H9 (cell line): Measurements from ENCODE around the gene RAB22A. TPM values are rescaled to one million over a fixed set of nuclear protein-coding genes. Genes with fewer than 3 reads are reported as not detected.

Experiments used
- DNase-seq: peaks from one replicate; pipeline ENCODE4 v3.0.0-alpha.2; 2017
- H2AFZ ChIP-seq: one replicate; pipeline ENCODE4 v1.6.1; 2013; ENCODE audit warnings: mild to moderate bottlenecking, low read length, control low read depth, moderate library complexity
- H2AK5ac ChIP-seq: 2 replicates; pipeline ENCODE4 v1.6.1; 2013; ENCODE audit warnings: low read length, control low read depth, mixed read lengths; ENCODE audit not compliant: insufficient read length
- H2BK120ac ChIP-seq: one replicate; pipeline ENCODE4 v1.6.1; 2013; ENCODE audit warnings: low read depth, mild to moderate bottlenecking, low read length, control low read depth, inconsistent platforms; ENCODE audit not compliant: poor library complexity, severe bottlenecking
- H2BK12ac ChIP-seq: 2 replicates; pipeline ENCODE4 v1.6.1; 2013; ENCODE audit warnings: low read length, control low read depth, mixed read lengths, low read depth; ENCODE audit not compliant: insufficient read length
- H2BK15ac ChIP-seq: 2 replicates; pipeline ENCODE4 v1.6.1; 2013; ENCODE audit warnings: low read depth, low read length, control low read depth
- H2BK20ac ChIP-seq: one replicate; pipeline ENCODE4 v1.6.1; 2013; ENCODE audit warnings: low read depth, mild to moderate bottlenecking, low read length, control low read depth, inconsistent platforms; ENCODE audit not compliant: poor library complexity, severe bottlenecking
- H2BK5ac ChIP-seq: 2 replicates; pipeline ENCODE4 v1.6.1; 2013; ENCODE audit warnings: low read length, control low read depth, mixed read lengths; ENCODE audit not compliant: insufficient read length
- H3K14ac ChIP-seq: 2 replicates; pipeline ENCODE4 v1.6.1; 2013; ENCODE audit warnings: low read length, control low read depth; ENCODE audit not compliant: insufficient read depth
- H3K18ac ChIP-seq: 2 replicates; pipeline ENCODE4 v1.6.1; 2013; ENCODE audit warnings: low read depth, mild to moderate bottlenecking, mixed read lengths, low read length, control low read depth; ENCODE audit not compliant: insufficient read length
- H3K23ac ChIP-seq: 2 replicates; pipeline ENCODE4 v1.6.1; 2013; ENCODE audit warnings: low read length, control low read depth, mixed read lengths, low read depth; ENCODE audit not compliant: insufficient read length
- H3K23me2 ChIP-seq: 2 replicates; pipeline ENCODE4 v1.6.1; 2013; ENCODE audit warnings: low read depth, mild to moderate bottlenecking, mixed read lengths, low read length, control low read depth; ENCODE audit not compliant: insufficient read length, poor library complexity, severe bottlenecking
- H3K27ac ChIP-seq: 2 replicates; pipeline ENCODE4 v1.5.1; 2013; ENCODE audit warnings: low read length, control low read depth, mixed read lengths, low read depth; ENCODE audit not compliant: insufficient read length
- H3K27me3 ChIP-seq: 2 replicates; pipeline ENCODE4 v1.6.1; 2013; ENCODE audit warnings: low read length, control low read depth, inconsistent platforms; ENCODE audit not compliant: insufficient read depth
- H3K4ac ChIP-seq: 2 replicates; pipeline ENCODE4 v1.6.1; 2013; ENCODE audit warnings: low read depth, mild to moderate bottlenecking, control low read depth, inconsistent platforms, low read length, moderate library complexity
- H3K4me1 ChIP-seq: 2 replicates; pipeline ENCODE4 v1.6.1; 2013; ENCODE audit warnings: low read length, control low read depth, inconsistent platforms; ENCODE audit not compliant: insufficient read depth
- H3K4me2 ChIP-seq: 2 replicates; pipeline ENCODE4 v1.6.1; 2013; ENCODE audit warnings: low read length, control low read depth, mixed read lengths; ENCODE audit not compliant: insufficient read length, insufficient read depth
- H3K56ac ChIP-seq: 2 replicates; pipeline ENCODE4 v1.6.1; 2013; ENCODE audit warnings: low read depth, mild to moderate bottlenecking, mixed read lengths, low read length, control low read depth; ENCODE audit not compliant: insufficient read length
- H3K79me1 ChIP-seq: 2 replicates; pipeline ENCODE4 v1.6.1; 2013; ENCODE audit warnings: low read depth, mild to moderate bottlenecking, moderate library complexity, low read length, control low read depth, inconsistent platforms; ENCODE audit not compliant: insufficient read depth, poor library complexity, severe bottlenecking
- H3K79me2 ChIP-seq: 2 replicates; pipeline ENCODE4 v1.6.1; 2013; ENCODE audit warnings: low read length, control low read depth, inconsistent platforms; ENCODE audit not compliant: insufficient read depth
- H3K9ac ChIP-seq: 2 replicates; pipeline ENCODE4 v1.6.1; 2013; ENCODE audit warnings: low read length, control low read depth, mixed read lengths; ENCODE audit not compliant: insufficient read length; ENCODE audit errors: extremely low read depth
- H3K9me3 ChIP-seq: one replicate; pipeline ENCODE4 v1.6.1; 2013; ENCODE audit warnings: low read depth, low read length, inconsistent platforms; ENCODE audit not compliant: control insufficient read depth
- H3T11ph ChIP-seq: one replicate; pipeline ENCODE4 v1.6.1; 2013; ENCODE audit warnings: mild to moderate bottlenecking, low read length, control low read depth, inconsistent platforms
- H4K20me1 ChIP-seq: one replicate; pipeline ENCODE4 v1.6.1; 2013; ENCODE audit not compliant: control insufficient read depth, insufficient read length, insufficient read depth
- H4K5ac ChIP-seq: 2 replicates; pipeline ENCODE4 v1.6.1; 2013; ENCODE audit warnings: low read depth, mild to moderate bottlenecking, mixed read lengths, low read length, control low read depth; ENCODE audit not compliant: insufficient read length
- H4K8ac ChIP-seq: replicated peaks from 2 replicates; pipeline ENCODE4 v1.6.1; 2013; ENCODE audit warnings: low read length, control low read depth, mixed read lengths, low read depth; ENCODE audit not compliant: insufficient read length
- H4K91ac ChIP-seq: 2 replicates; pipeline ENCODE4 v1.6.1; 2013; ENCODE audit warnings: low read depth, mild to moderate bottlenecking, moderate library complexity, mixed read lengths, low read length, control low read depth; ENCODE audit not compliant: insufficient read length
- H3K27ac Mint-ChIP-seq, 3 experiments: 2 replicates in 2 of 3; 3 replicates in 1 of 3; pipeline ENCODE4 v1.8.0; 2020 to 2021; ENCODE audit warnings: mixed read lengths in 3 of 3, mild to moderate bottlenecking in 1 of 3, moderate library complexity in 1 of 3
- H3K27me3 Mint-ChIP-seq: 2 replicates; pipeline ENCODE4 v1.8.0; 2021; ENCODE audit warnings: low read depth, mild to moderate bottlenecking, moderate library complexity, mixed read lengths
- H3K36me3 Mint-ChIP-seq, 3 experiments: 2 replicates in 2 of 3; 3 replicates in 1 of 3; pipeline ENCODE4 v1.8.0; 2020 to 2021; ENCODE audit warnings: low read depth in 3 of 3, mixed read lengths in 3 of 3; ENCODE audit not compliant: insufficient read depth in 1 of 3
- H3K4me1 Mint-ChIP-seq, 2 experiments: 2 replicates each; pipeline ENCODE4 v1.8.0; 2020; ENCODE audit warnings: mixed read lengths in 2 of 2
- H3K4me3 Mint-ChIP-seq, 2 experiments: 2 replicates in 1 of 2; 3 replicates in 1 of 2; pipeline ENCODE4 v1.8.0; 2020 to 2021; ENCODE audit warnings: mild to moderate bottlenecking in 2 of 2, mixed read lengths in 2 of 2, moderate library complexity in 1 of 2
- H3K9me3 Mint-ChIP-seq, 2 experiments: 2 replicates in 1 of 2; 3 replicates in 1 of 2; pipeline ENCODE4 v1.8.0; 2020; ENCODE audit warnings: mild to moderate bottlenecking in 2 of 2, mixed read lengths in 2 of 2, moderate library complexity in 1 of 2
- CTCF ChIP-seq: fragments of 200-600 bp; sonication (generic); conservative IDR thresholded peaks from 3 replicates; pipeline ENCODE4 v1.8.0; 2021; ENCODE audit warnings: antibody characterized with exemption, mild to moderate bottlenecking
- WGBS: extraction: QIAGEN DNeasy Blood & Tissue Kit; methylation state at CpG from one replicate; pipeline ENCODE4 v1.1.7; 2013; ENCODE audit warnings: missing lambda C conversion rate, low lambda C conversion rate, mixed read lengths; ENCODE audit not compliant: insufficient read length; ENCODE audit errors: extremely low coverage; 5-methylcytosine and 5-hydroxymethylcytosine counted together
- total RNA-seq: library from RNA; stranded (reverse); gene quantifications from 2 replicates; pipeline ENCODE4 v1.2.1, GENCODE V29; 2021

The RAB22A gene
- total RNA-seq, 1 experiment from 2014 or later: 6.3 TPM

- no peaks in the 10 kb centered on the region for H3K4me1 ChIP-seq
- no peak overlapping the region for H4K91ac ChIP-seq
- no CpG with 5 or more reads among the region's 5 CpGs for WGBS
- no peak overlapping the region for H3K27ac ChIP-seq
- H4K20me1 ChIP-seq: no peaks in the 10 kb centered on the region
- no peak overlapping the region for H3K18ac ChIP-seq
- Mint-ChIP-seq H3K36me3 (peaks cover 0 to 5% (median 0%) of the 10 kb centered on the region in 3 experiments; a peak in 4 of 7 replicates), H3K9me3 (no peaks in the 10 kb centered on the region), H3K4me1 (peaks cover 10 to 11% of the 10 kb centered on the region in 2 experiments), H3K27me3 (no peaks in the 10 kb centered on the region), H3K27ac (no peak overlapping the region), H3K4me3 (no peak overlapping the region)
- H3K14ac ChIP-seq: no peak overlapping the region
- H3K4ac ChIP-seq: no peak overlapping the region
- H2BK12ac ChIP-seq: no peak overlapping the region
- H2BK120ac ChIP-seq: no peak overlapping the region
- H2BK20ac ChIP-seq: no peak overlapping the region
- TF ChIP-seq CTCF: no peak
- no peak overlapping the region for H2AFZ ChIP-seq
- no peak overlapping the region for H3K23ac ChIP-seq
- no peak overlapping the region for H4K8ac ChIP-seq
- no peak overlapping the region for H3T11ph ChIP-seq
- no peak overlapping the region for H2AK5ac ChIP-seq
- H3K23me2 ChIP-seq: no peaks in the 10 kb centered on the region
- H3K79me2 ChIP-seq: no peaks in the 10 kb centered on the region
- H4K5ac ChIP-seq: no peak overlapping the region
- H3K27me3 ChIP-seq: no peaks in the 10 kb centered on the region
- no peak overlapping the region for H3K56ac ChIP-seq
- no peaks in the 10 kb centered on the region for H3K9me3 ChIP-seq
- no peaks in the 10 kb centered on the region for H3K79me1 ChIP-seq
- H3K4me2 ChIP-seq: no peak overlapping the region
- no peak overlapping the region for H3K9ac ChIP-seq
- no peak overlapping the region for H2BK15ac ChIP-seq
- no peak for DNase-seq
- no peak overlapping the region for H2BK5ac ChIP-seq
These were observed 9.2 kb upstream of the RAB22A start for GRCh38 chr20:58300321-58300720.
